Astrocyte of the spinal cord (primary cell): Measurements from ENCODE around the gene RICTOR.

Experiments used
- DNase-seq: peaks from one replicate; pipeline ENCODE4 v3.0.0; 2011; ENCODE audit warnings: low read depth, low spot score
- H3K4me3 ChIP-seq: 2 replicates; pipeline ENCODE4 v1.5.1; 2011; ENCODE audit warnings: low read depth, mild to moderate bottlenecking, low read length, moderate library complexity
- in situ Hi-C: cut with HindIII; loops from 2 replicates; pipeline ENCODE4 v1.10.0; 2017; ENCODE audit warnings: low sequenced_read_pairs
- TF ChIP-seq, protein P1 (sequence below): IDR thresholded peaks from 2 replicates; pipeline ENCODE4 v1.5.1; 2012; ENCODE audit warnings: low read depth, mild to moderate bottlenecking, low read length, inconsistent platforms

RICTOR gene

DNA sequence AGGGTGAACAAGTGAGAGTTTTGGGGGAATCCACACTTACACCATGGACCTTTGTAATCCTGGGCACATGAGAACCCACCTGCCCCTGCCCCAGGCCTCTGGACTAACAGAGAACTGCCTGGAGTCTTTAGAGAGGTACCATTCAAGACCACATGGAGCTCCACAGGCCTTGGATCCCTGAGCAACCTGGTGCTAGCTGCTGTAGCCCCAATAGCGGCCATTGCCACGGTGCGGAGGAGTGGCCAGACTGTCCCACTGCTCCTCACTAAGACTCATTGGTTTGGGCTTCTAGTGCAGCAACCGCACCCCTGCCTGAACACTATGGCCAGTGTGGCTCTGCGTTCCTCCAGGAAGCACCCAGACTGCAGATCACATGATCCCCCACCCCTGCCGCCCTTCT lies 182.6 kb downstream of the RICTOR start:
- TF ChIP-seq, protein P1, sequence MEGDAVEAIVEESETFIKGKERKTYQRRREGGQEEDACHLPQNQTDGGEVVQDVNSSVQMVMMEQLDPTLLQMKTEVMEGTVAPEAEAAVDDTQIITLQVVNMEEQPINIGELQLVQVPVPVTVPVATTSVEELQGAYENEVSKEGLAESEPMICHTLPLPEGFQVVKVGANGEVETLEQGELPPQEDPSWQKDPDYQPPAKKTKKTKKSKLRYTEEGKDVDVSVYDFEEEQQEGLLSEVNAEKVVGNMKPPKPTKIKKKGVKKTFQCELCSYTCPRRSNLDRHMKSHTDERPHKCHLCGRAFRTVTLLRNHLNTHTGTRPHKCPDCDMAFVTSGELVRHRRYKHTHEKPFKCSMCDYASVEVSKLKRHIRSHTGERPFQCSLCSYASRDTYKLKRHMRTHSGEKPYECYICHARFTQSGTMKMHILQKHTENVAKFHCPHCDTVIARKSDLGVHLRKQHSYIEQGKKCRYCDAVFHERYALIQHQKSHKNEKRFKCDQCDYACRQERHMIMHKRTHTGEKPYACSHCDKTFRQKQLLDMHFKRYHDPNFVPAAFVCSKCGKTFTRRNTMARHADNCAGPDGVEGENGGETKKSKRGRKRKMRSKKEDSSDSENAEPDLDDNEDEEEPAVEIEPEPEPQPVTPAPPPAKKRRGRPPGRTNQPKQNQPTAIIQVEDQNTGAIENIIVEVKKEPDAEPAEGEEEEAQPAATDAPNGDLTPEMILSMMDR, result no peak
- in situ Hi-C loops, result no loop called here
- no peak overlapping the region for H3K4me3 ChIP-seq
- DNase-seq, result no peak

DNA sequence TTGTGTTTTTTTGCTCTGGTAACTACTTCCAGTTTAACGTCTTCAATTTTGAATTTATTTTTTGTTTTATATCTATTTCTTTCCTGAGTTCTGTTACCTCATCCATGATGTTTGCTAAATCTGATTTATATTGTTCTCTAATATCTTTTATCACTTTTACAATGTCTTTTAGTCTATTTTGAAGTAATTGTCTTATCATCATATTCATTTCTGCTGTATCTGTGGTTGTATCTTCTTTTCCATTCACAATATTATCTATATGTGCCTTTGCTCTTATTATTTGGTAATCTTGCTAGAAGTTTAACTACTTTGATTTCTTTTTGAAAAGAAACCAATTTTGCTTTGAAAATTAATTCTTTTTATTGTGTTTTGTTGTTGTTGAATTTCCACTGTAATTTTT lies 184.8 kb downstream of the RICTOR start:
- H3K4me3 ChIP-seq, result no peak overlapping the region
- no peak for DNase-seq
- in situ Hi-C loops, result no loop called here
- TF ChIP-seq, protein P1, result no peak

DNA sequence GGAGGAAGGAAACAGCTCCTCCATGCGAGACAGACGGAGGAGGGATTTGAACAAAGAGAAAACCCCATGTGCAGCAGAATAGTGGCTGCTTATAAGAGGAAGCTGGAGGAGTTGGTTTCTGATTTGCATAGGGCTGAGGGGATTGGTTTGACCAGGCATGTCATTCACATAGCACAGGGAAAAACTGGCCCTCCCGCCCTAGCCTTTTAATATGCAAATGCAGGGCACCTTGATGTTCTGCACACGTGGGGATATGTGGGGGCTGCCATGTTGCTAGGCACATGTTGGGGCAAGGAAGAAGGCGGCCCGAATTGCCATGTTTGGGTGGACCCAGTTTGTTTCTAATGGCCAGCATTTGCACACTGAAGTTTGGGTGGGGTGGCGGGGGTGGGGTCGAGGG lies 186.2 kb downstream of the RICTOR start:
- TF ChIP-seq, protein P1, result no peak
- in situ Hi-C loops, result no loop called here
- no peak for DNase-seq
- H3K4me3 ChIP-seq, result no peak overlapping the region
